MM.1S (cell line): ENCODE data around the gene PRPF6.

Experiments used
- DNase-seq: peaks from one replicate; pipeline ENCODE4 v3.0.0-alpha.2; 2015
- H2AFZ ChIP-seq: fragments of 300-600 bp; sonication (generic); 2 replicates; pipeline ENCODE4 v1.6.0; 2016; ENCODE audit warnings: antibody characterized with exemption, low read length
- H3F3A ChIP-seq: fragments of 300-600 bp; sonication (generic); 2 replicates; pipeline ENCODE4 v1.6.1; 2016; ENCODE audit warnings: mild to moderate bottlenecking, antibody characterized with exemption, low read length, moderate library complexity, mixed read lengths; ENCODE audit not compliant: insufficient read depth
- H3K27ac ChIP-seq: fragments of 300-600 bp; sonication (generic); 2 replicates; pipeline ENCODE4 v1.5.1; 2016; ENCODE audit warnings: mild to moderate bottlenecking, low read length
- H3K27me3 ChIP-seq: fragments of 300-600 bp; sonication (generic); replicated peaks from 2 replicates; pipeline ENCODE4 v1.6.0; 2016; ENCODE audit warnings: low read length; ENCODE audit not compliant: insufficient read depth
- H3K36me3 ChIP-seq: fragments of 300-600 bp; sonication (generic); replicated peaks from 2 replicates; pipeline ENCODE4 v1.6.1; 2016; ENCODE audit warnings: mild to moderate bottlenecking, low read length, mixed read lengths; ENCODE audit not compliant: insufficient read depth
- H3K4me1 ChIP-seq: fragments of 300-600 bp; sonication (generic); 2 replicates; pipeline ENCODE4 v1.6.1; 2016; ENCODE audit warnings: low read length, mixed read lengths
- H3K4me2 ChIP-seq: fragments of 300-600 bp; sonication (generic); 2 replicates; pipeline ENCODE4 v1.6.0; 2016; ENCODE audit warnings: low read depth, low read length
- H3K4me3 ChIP-seq: fragments of 300-600 bp; sonication (generic); 2 replicates; pipeline ENCODE4 v1.5.1; 2016; ENCODE audit warnings: low read length, mixed read lengths
- H3K79me2 ChIP-seq: fragments of 300-600 bp; sonication (generic); 2 replicates; pipeline ENCODE4 v1.6.1; 2016; ENCODE audit warnings: mixed run types, low read length, mixed read lengths
- H3K9ac ChIP-seq: fragments of 300-600 bp; sonication (generic); 2 replicates; pipeline ENCODE4 v1.6.1; 2016; ENCODE audit warnings: low read length, mixed read lengths
- H3K9me2 ChIP-seq: fragments of 300-600 bp; sonication (generic); replicated peaks from 2 replicates; pipeline ENCODE4 v1.6.1; 2016; ENCODE audit warnings: mild to moderate bottlenecking, low read length, mixed read lengths; ENCODE audit not compliant: insufficient read depth
- H3K9me3 ChIP-seq: fragments of 300-600 bp; sonication (generic); replicated peaks from 2 replicates; pipeline ENCODE4 v1.6.1; 2016; ENCODE audit warnings: mild to moderate bottlenecking, low read length, mixed read lengths; ENCODE audit not compliant: insufficient read depth
- H4K20me1 ChIP-seq: fragments of 300-600 bp; sonication (generic); 2 replicates; pipeline ENCODE4 v1.6.1; 2016; ENCODE audit warnings: mild to moderate bottlenecking, low read length, moderate library complexity, mixed read lengths; ENCODE audit not compliant: insufficient read depth
- CTCF ChIP-seq: fragments of 300-600 bp; sonication (generic); IDR thresholded peaks from 2 replicates; pipeline ENCODE4 v1.5.1; 2016; ENCODE audit warnings: antibody characterized with exemption, low read length, mixed read lengths
- EZH2 ChIP-seq: fragments of 300-600 bp; sonication (generic); optimal IDR thresholded peaks from 2 replicates; pipeline ENCODE3; 2017; ENCODE audit warnings: low read depth, mild to moderate bottlenecking, antibody characterized with exemption, low read length, mixed read lengths
- EZH2phosphoT487 ChIP-seq: fragments of 300-600 bp; sonication (generic); IDR thresholded peaks from 2 replicates; pipeline ENCODE4 v1.6.1; 2018; ENCODE audit warnings: antibody characterized with exemption, low read length

The PRPF6 gene

GRCh38 chr20:64023361-64024140 lies 42.6 kb downstream of the PRPF6 start:
- Histone ChIP-seq H3K9me3 (no peaks in the 10 kb centered on the region), H3K27ac (no peak overlapping the region), H3K9me2 (no peaks in the 10 kb centered on the region), H3K27me3 (no peaks in the 10 kb centered on the region), H2AFZ (no peak overlapping the region), H3K9ac (no peak overlapping the region), H3F3A (no peaks in the 10 kb centered on the region), H3K79me2 (no peaks in the 10 kb centered on the region), H3K4me2 (no peak overlapping the region), H4K20me1 (no peaks in the 10 kb centered on the region), H3K36me3 (peaks cover 4% of the 10 kb centered on the region; the same call in 1 of the 2 replicates), H3K4me1 (no peaks in the 10 kb centered on the region), H3K4me3 (no peak overlapping the region)
- TF ChIP-seq EZH2phosphoT487, result no peak
- TF ChIP-seq CTCF, result no peak
- TF ChIP-seq EZH2, result no peak
- DNase-seq, result no peak

- Histone ChIP-seq H3K9me3 (no peaks in the 10 kb centered on the region), H3K9ac (no peak overlapping the region), H2AFZ (no peak overlapping the region), H3K4me3 (no peak overlapping the region), H3F3A (no peaks in the 10 kb centered on the region), H4K20me1 (no peaks in the 10 kb centered on the region), H3K4me2 (no peak overlapping the region), H3K27ac (no peak overlapping the region), H3K9me2 (no peaks in the 10 kb centered on the region), H3K36me3 (0 out of 2 replicates have a peak, but pooled peaks cover 4% of the 10 kb centered on the region), H3K79me2 (no peaks in the 10 kb centered on the region), H3K4me1 (no peaks in the 10 kb centered on the region), H3K27me3 (no peaks in the 10 kb centered on the region)
- TF ChIP-seq EZH2phosphoT487, result no peak
- TF ChIP-seq CTCF, result no peak
- TF ChIP-seq EZH2, result no peak
- DNase-seq, result no peak
Measured at GRCh38 chr20:64024141-64024990, 43.4 kb downstream of the PRPF6 start.

- Histone ChIP-seq H3K27ac (no peak overlapping the region), H3K9me3 (no peaks in the 10 kb centered on the region), H3K79me2 (no peaks in the 10 kb centered on the region), H3F3A (no peaks in the 10 kb centered on the region), H3K4me2 (no peak overlapping the region), H3K4me3 (no peak overlapping the region), H3K4me1 (no peaks in the 10 kb centered on the region), H3K27me3 (no peaks in the 10 kb centered on the region), H3K9me2 (no peaks in the 10 kb centered on the region), H3K9ac (no peak overlapping the region), H3K36me3 (no peaks in the 10 kb centered on the region), H2AFZ (no peak overlapping the region), H4K20me1 (no peaks in the 10 kb centered on the region)
- TF ChIP-seq EZH2 (no peak), CTCF (no peak), EZH2phosphoT487 (no peak)
- DNase-seq, result no peak
Measured at GRCh38 chr20:64025101-64025825, 44.3 kb downstream of the PRPF6 start.
